Effector memory CD8-positive, alpha-beta T cell (primary cell): ENCODE measurements around the gene CCNL2.
"Not testable (repeated sequence)": the region's sequence is repeated elsewhere in the genome, so short reads cannot be mapped to it uniquely, and the experiment has no call there.

Source experiments
- ATAC-seq: fragments of 150-1000 bp; cut with Tn5 transposase; replicated peaks from 2 replicates; pipeline ENCODE4 v1.10.0; 2021; ENCODE audit warnings: mild to moderate bottlenecking, moderate library complexity
- DNase-seq, 3 experiments: peaks; one replicate each; pipeline ENCODE4 v3.0.0; 2021
- H3K27ac Mint-ChIP-seq, 2 donors: one replicate each; pipeline ENCODE4 v1.8.0; 2022; ENCODE audit warnings: mild to moderate bottlenecking in 2 of 2, mixed read lengths in 2 of 2, moderate library complexity in 2 of 2
- H3K27me3 Mint-ChIP-seq, 2 donors: one replicate each; pipeline ENCODE4 v1.8.0; 2022; ENCODE audit warnings: mixed read lengths in 2 of 2
- H3K36me3 Mint-ChIP-seq: one replicate; pipeline ENCODE4 v1.8.0; 2022; ENCODE audit warnings: mild to moderate bottlenecking, moderate library complexity, mixed read lengths; ENCODE audit not compliant: insufficient read depth
- H3K4me1 Mint-ChIP-seq, 2 donors: one replicate each; pipeline ENCODE4 v1.8.0; 2022; ENCODE audit warnings: low read depth in 2 of 2, mixed read lengths in 2 of 2
- H3K4me3 Mint-ChIP-seq, 2 donors: one replicate each; pipeline ENCODE4 v1.8.0; 2022; ENCODE audit warnings: mild to moderate bottlenecking in 2 of 2, mixed read lengths in 2 of 2, moderate library complexity in 2 of 2
- H3K9me3 Mint-ChIP-seq, 2 donors: one replicate each; pipeline ENCODE4 v1.8.0; 2022; ENCODE audit warnings: mixed read lengths in 2 of 2
- total RNA-seq, 9 experiments: gene quantifications; one replicate each; lab custom pipeline; 2026; lab: John Stamatoyannopoulos, UW

The CCNL2 gene
- 160 to 422 (median 224) reads per million in 9 experiments for total RNA-seq

GRCh38 chr1:1399187-1399871 lies at the start of gene CCNL2:
TSS of gene CCNL2 (minus strand) at chr1:1399335. CDS start at chr1:1399306, 29 bp downstream.
- H3K4me1 Mint-ChIP-seq: peaks cover 37 to 44% of the 10 kb centered on the region in 2 donors
- peaks cover 95% of the 10 kb centered on the region for H3K36me3 Mint-ChIP-seq

GRCh38 chr1:1446631-1447030 lies 47.5 kb upstream of the CCNL2 start:
- H3K4me1 Mint-ChIP-seq, ATAC-seq, H3K9me3 Mint-ChIP-seq, H3K27ac Mint-ChIP-seq, DNase-seq, H3K36me3 Mint-ChIP-seq, H3K4me3 Mint-ChIP-seq: not testable (repeated sequence)
- peaks cover 0 to 18% of the 10 kb centered on the region in 2 donors for H3K27me3 Mint-ChIP-seq

More at GRCh38 chr1:1399187-1399871, at the start of gene CCNL2:
- no peaks in the 10 kb centered on the region for H3K27me3 Mint-ChIP-seq
- peak; percentile 94 for ATAC-seq
- H3K4me3 Mint-ChIP-seq: peak within 1 kb of the TSS; percentile 87 to 88
- peak; percentile 98 to 99 (median 98) for DNase-seq
- H3K27ac Mint-ChIP-seq: peak within 1 kb of the TSS; percentile 93 to 94
- H3K9me3 Mint-ChIP-seq: no peaks in the 10 kb centered on the region

- Mint-ChIP-seq H3K27me3 (peaks cover 0 to 22% of the 10 kb centered on the region in 2 donors), H3K9me3 (no peaks in the 10 kb centered on the region), H3K36me3 (no peaks in the 10 kb centered on the region), H3K27ac (no peak overlapping the region), H3K4me3 (no peak overlapping the region), H3K4me1 (no peaks in the 10 kb centered on the region)
- ATAC-seq: no peak
- DNase-seq: no peak
These were observed 43.1 kb upstream of the CCNL2 start for GRCh38 chr1:1442069-1442770.

- Mint-ChIP-seq H3K27ac (no peak overlapping the region), H3K9me3 (no peaks in the 10 kb centered on the region)
These were observed 42.1 kb upstream of the CCNL2 start for GRCh38 chr1:1441002-1441888.

GRCh38 chr1:1440262-1441001 lies 41.3 kb upstream of the CCNL2 start:
- Mint-ChIP-seq H3K4me3 (no peak overlapping the region), H3K9me3 (no peaks in the 10 kb centered on the region), H3K27ac (no peak overlapping the region), H3K4me1 (no peaks in the 10 kb centered on the region), H3K27me3 (peaks cover 4 to 30% of the 10 kb centered on the region in 2 donors), H3K36me3 (no peaks in the 10 kb centered on the region)
- DNase-seq: no peak
- ATAC-seq: no peak

More at GRCh38 chr1:1441002-1441888, 42.1 kb upstream of the CCNL2 start:
- Mint-ChIP-seq H3K4me1 (no peaks in the 10 kb centered on the region), H3K36me3 (no peaks in the 10 kb centered on the region), H3K4me3 (no peak overlapping the region), H3K27me3 (peaks cover 3 to 26% of the 10 kb centered on the region in 2 donors)
- DNase-seq: peak; percentile 34 to 51 (median 50)
- ATAC-seq: peak; percentile 93

- Mint-ChIP-seq H3K4me3 (no peak overlapping the region), H3K4me1 (peaks cover 0 to 5% of the 10 kb centered on the region in 2 donors), H3K27ac (no peak overlapping the region), H3K27me3 (peaks cover 10 to 37% of the 10 kb centered on the region in 2 donors), H3K9me3 (no peaks in the 10 kb centered on the region), H3K36me3 (no peaks in the 10 kb centered on the region)
- ATAC-seq (no peak), DNase-seq (no peak)
These were observed 40.6 kb upstream of the CCNL2 start for GRCh38 chr1:1439546-1440261.

- peaks cover 10 to 41% of the 10 kb centered on the region in 2 donors for H3K27me3 Mint-ChIP-seq
- no peaks in the 10 kb centered on the region for H3K36me3 Mint-ChIP-seq
- H3K4me3 Mint-ChIP-seq: no peak overlapping the region
- H3K9me3 Mint-ChIP-seq: no peaks in the 10 kb centered on the region
- no peak overlapping the region for H3K27ac Mint-ChIP-seq
- no peak for ATAC-seq
- DNase-seq: no peak
- peaks cover 0 to 5% of the 10 kb centered on the region in 2 donors for H3K4me1 Mint-ChIP-seq
These were observed 39.6 kb upstream of the CCNL2 start for GRCh38 chr1:1438531-1439381.

- H3K36me3 Mint-ChIP-seq: no peaks in the 10 kb centered on the region
- H3K4me1 Mint-ChIP-seq: peaks cover 0 to 5% of the 10 kb centered on the region in 2 donors
- no peak for DNase-seq
- ATAC-seq: no peak
- no peak overlapping the region for H3K27ac Mint-ChIP-seq
- peaks cover 10 to 47% of the 10 kb centered on the region in 2 donors for H3K27me3 Mint-ChIP-seq
- no peaks in the 10 kb centered on the region for H3K9me3 Mint-ChIP-seq
- no peak overlapping the region for H3K4me3 Mint-ChIP-seq
These were observed 38.8 kb upstream of the CCNL2 start for GRCh38 chr1:1437904-1438376.

GRCh38 chr1:1437033-1437903 lies 38.1 kb upstream of the CCNL2 start:
- no peak overlapping the region for H3K27ac Mint-ChIP-seq

GRCh38 chr1:1436630-1437032 lies 37.5 kb upstream of the CCNL2 start:
- H3K9me3 Mint-ChIP-seq: no peaks in the 10 kb centered on the region
- H3K4me1 Mint-ChIP-seq: peaks cover 0 to 5% of the 10 kb centered on the region in 2 donors
- H3K27ac Mint-ChIP-seq: no peak overlapping the region
- no peak for DNase-seq
- no peaks in the 10 kb centered on the region for H3K36me3 Mint-ChIP-seq
- peaks cover 10 to 60% of the 10 kb centered on the region in 2 donors for H3K27me3 Mint-ChIP-seq
- H3K4me3 Mint-ChIP-seq: peak overlapping the region; percentile 58 to 59
- no peak for ATAC-seq

More at GRCh38 chr1:1437033-1437903, 38.1 kb upstream of the CCNL2 start:
- ATAC-seq (no peak), DNase-seq (no peak)
- no peaks in the 10 kb centered on the region for H3K9me3 Mint-ChIP-seq
- no peak overlapping the region for H3K4me3 Mint-ChIP-seq
- no peaks in the 10 kb centered on the region for H3K36me3 Mint-ChIP-seq
- H3K27me3 Mint-ChIP-seq: peaks cover 10 to 53% of the 10 kb centered on the region in 2 donors
- H3K4me1 Mint-ChIP-seq: peaks cover 0 to 5% of the 10 kb centered on the region in 2 donors
